A549 (cell line): ENCODE results near the gene CCDC57. TPM values are rescaled to one million over a fixed set of nuclear protein-coding genes. Genes with fewer than 3 reads are reported as not detected.

Experiments used
- ATAC-seq, 2 experiments: fragments of 200-7000 bp in 1 of 2; fragments of >200 bp in 1 of 2; cut with Nextera tagmentation in 1 of 2; cut with Tn5 transposase in 1 of 2; 3 replicates each; pipeline versions ENCODE4 v1.8.0 to v1.9.1; 2018 to 2020; ENCODE audit warnings: mild to moderate bottlenecking in 1 of 2, moderate library complexity in 1 of 2
- CTCF ChIA-PET: fragments of 300-600 bp; sonication (Branson Sonifier 250); formaldehyde crosslinking; extraction: SDS; loops from one replicate; lab custom pipeline; 2021; ENCODE audit warnings: antibody characterized with exemption, inconsistent platforms; lab: Yijun Ruan, JAX
- POLR2A ChIA-PET: fragments of 350-600 bp; formaldehyde crosslinking; extraction: SDS; loops from one replicate; lab custom pipeline; 2021; ENCODE audit warnings: antibody characterized with exemption, inconsistent platforms; lab: Yijun Ruan, JAX
- DNase-seq, 2 experiments: peaks; one replicate each; pipeline versions ENCODE4 v3.0.0 to v3.0.0-alpha.2; 2011 to 2016; ENCODE audit warnings: low read depth in 1 of 2, low spot score in 1 of 2
- FAIRE-seq: peaks from 2 replicates; lab custom pipeline; 2011; peaks lifted over from hg19 to GRCh38; lab: Jason Lieb, UNC
- H3K27ac ChIP-seq, 2 experiments: fragments of >200 bp; sonication (Bioruptor Twin); formaldehyde crosslinking; 3 replicates each; pipeline ENCODE4 v1.5.1; 2016 to 2017
- H3K4me1 ChIP-seq: fragments of >200 bp; sonication (Bioruptor Twin); formaldehyde crosslinking; 3 replicates; pipeline ENCODE4 v1.6.1; 2016
- H3K4me2 ChIP-seq: fragments of >200 bp; sonication (Bioruptor Twin); formaldehyde crosslinking; 3 replicates; pipeline ENCODE4 v1.6.1; 2016
- H3K4me3 ChIP-seq: fragments of >200 bp; sonication (Bioruptor Twin); formaldehyde crosslinking; 3 replicates; pipeline ENCODE4 v1.5.1; 2016
- H3K9me3 ChIP-seq: fragments of >200 bp; sonication (Bioruptor Twin); formaldehyde crosslinking; 3 replicates; pipeline ENCODE4 v1.6.1; 2016
- CBX2 ChIP-seq: fragments of 200-600 bp; sonication (generic); IDR thresholded peaks from 2 replicates; pipeline ENCODE4 v1.6.1; 2016; ENCODE audit warnings: low read depth, mild to moderate bottlenecking, borderline replicate concordance
- CBX8 ChIP-seq: fragments of 200-600 bp; sonication (generic); IDR thresholded peaks from 2 replicates; pipeline ENCODE4 v1.6.1; 2016
- EP300 ChIP-seq, 2 experiments: fragments of >200 bp; sonication (Bioruptor Twin); formaldehyde crosslinking; IDR thresholded peaks; 2 replicates in 1 of 2; 3 replicates in 1 of 2; pipeline ENCODE4 v1.6.1; 2016 to 2017
- ESRRA ChIP-seq: fragments of 150-350 bp; IDR thresholded peaks from 2 replicates; pipeline ENCODE4 v1.6.1; 2014; ENCODE audit warnings: mild to moderate bottlenecking, low read length, borderline replicate concordance
- FOSL2 ChIP-seq, 2 experiments: fragments of 450-650 bp in 1 of 2; fragments of >200 bp in 1 of 2; sonication (Bioruptor Twin) in 1 of 2; formaldehyde crosslinking; IDR thresholded peaks; 2 replicates each; pipeline versions ENCODE4 v1.5.0 to v1.6.1; 2016 to 2020; ENCODE audit warnings: mild to moderate bottlenecking in 1 of 2, moderate library complexity in 1 of 2
- HDAC2 ChIP-seq: fragments of 200-600 bp; sonication (generic); IDR thresholded peaks from 2 replicates; pipeline ENCODE4 v1.6.1; 2016
- HOXA7 ChIP-seq: fragments of 250-450 bp; sonication (Bioruptor Pico); IDR thresholded peaks from 2 replicates; pipeline ENCODE4 v1.5.0; 2020; ENCODE audit warnings: mild to moderate bottlenecking, moderate library complexity
- HOXB5 ChIP-seq: fragments of 250-450 bp; sonication (Bioruptor Pico); IDR thresholded peaks from 2 replicates; pipeline ENCODE4 v1.5.0; 2020; ENCODE audit warnings: mild to moderate bottlenecking, moderate library complexity
- JUNB ChIP-seq: fragments of >200 bp; sonication (Bioruptor Twin); formaldehyde crosslinking; IDR thresholded peaks from 2 replicates; pipeline ENCODE4 v1.6.1; 2016
- KDM1A ChIP-seq: fragments of 200-600 bp; sonication (generic); IDR thresholded peaks from 2 replicates; pipeline ENCODE4 v1.6.1; 2016; ENCODE audit warnings: low read depth, mild to moderate bottlenecking
- KDM5A ChIP-seq: fragments of 200-600 bp; sonication (generic); IDR thresholded peaks from 2 replicates; pipeline ENCODE4 v1.6.1; 2016; ENCODE audit warnings: antibody characterized with exemption, mild to moderate bottlenecking
- MAFK ChIP-seq: fragments of 450-650 bp; IDR thresholded peaks from 2 replicates; pipeline ENCODE4 v1.6.1; 2014; ENCODE audit not compliant: partially characterized antibody
- MAZ ChIP-seq: fragments of 150-350 bp; IDR thresholded peaks from 2 replicates; pipeline ENCODE4 v1.6.1; 2014; ENCODE audit warnings: antibody characterized with exemption, low read depth, low read length, borderline replicate concordance
- NFE2L2 ChIP-seq: fragments of 150-350 bp; conservative IDR thresholded peaks from 2 replicates; pipeline ENCODE4 v1.6.1; 2014; ENCODE audit warnings: low read length
- RFX5 ChIP-seq: fragments of 450-650 bp; IDR thresholded peaks from 2 replicates; pipeline ENCODE4 v1.7.1; 2014; ENCODE audit warnings: antibody characterized with exemption, mild to moderate bottlenecking, moderate library complexity
- RNF2 ChIP-seq: fragments of 200-600 bp; sonication (generic); IDR thresholded peaks from 2 replicates; pipeline ENCODE4 v1.6.1; 2016; ENCODE audit warnings: low read depth, mild to moderate bottlenecking, antibody characterized with exemption, moderate library complexity, borderline replicate concordance
- SMC3 ChIP-seq: fragments of >200 bp; sonication (Bioruptor Twin); formaldehyde crosslinking; IDR thresholded peaks from 3 replicates; pipeline ENCODE4 v1.6.1; 2018; ENCODE audit warnings: inconsistent platforms
- TP53 ChIP-seq: fragments of 250-450 bp; sonication (Bioruptor Pico); IDR thresholded peaks from 2 replicates; pipeline ENCODE4 v1.5.0; 2021; ENCODE audit warnings: mild to moderate bottlenecking, moderate library complexity
- ZFP36 ChIP-seq: fragments of 450-650 bp; IDR thresholded peaks from 2 replicates; pipeline ENCODE4 v1.6.1; 2014; ENCODE audit warnings: borderline replicate concordance; ENCODE audit not compliant: partially characterized antibody
- ZSCAN20 ChIP-seq: fragments of 250-450 bp; sonication (Bioruptor Pico); IDR thresholded peaks from 2 replicates; pipeline ENCODE4 v1.8.0; 2022; ENCODE audit warnings: mild to moderate bottlenecking, moderate library complexity
- WGBS: methylation state at CpG from one replicate; pipeline ENCODE4 v1.1.6; 2017; ENCODE audit errors: missing lambda C conversion rate; 5-methylcytosine and 5-hydroxymethylcytosine counted together
- polyA plus RNA-seq, 4 experiments: library from polyadenylated mRNA; depleted of rRNA in 3 of 4; stranded (reverse); fragments of >200 nt; fragmentation: RNase III in 1 of 4; extraction: RNeasy Plus Mini Kit Qiagen cat#74134 plus additional on column Dnase treatment in 1 of 4; gene quantifications; 2 replicates in 3 of 4; 3 replicates in 1 of 4; pipeline ENCODE4 v1.2.3, GENCODE V29; 2011 to 2017
- TF ChIP-seq, protein P1 (sequence below): IDR thresholded peaks from 2 replicates; pipeline ENCODE4 v1.6.1; 2012
- TF ChIP-seq, protein P2 (sequence below): fragments of >200 bp; sonication (Bioruptor Twin); formaldehyde crosslinking; IDR thresholded peaks from 2 replicates; pipeline ENCODE4 v1.6.1; 2016
- TF ChIP-seq, protein P3 (sequence below): fragments of >200 bp; sonication (Bioruptor Twin); formaldehyde crosslinking; IDR thresholded peaks from 3 replicates; pipeline ENCODE4 v1.6.1; 2016
- TF ChIP-seq, protein P4 (sequence below): fragments of 250-450 bp; sonication (Bioruptor Pico); IDR thresholded peaks from 2 replicates; pipeline ENCODE4 v1.5.0; 2021; ENCODE audit warnings: mild to moderate bottlenecking, moderate library complexity, borderline replicate concordance

Gene CCDC57
- polyA plus RNA-seq, 2 of the 4 experiments (the other 2 are of a cell fraction): 18.2 to 18.5 TPM

DNA sequence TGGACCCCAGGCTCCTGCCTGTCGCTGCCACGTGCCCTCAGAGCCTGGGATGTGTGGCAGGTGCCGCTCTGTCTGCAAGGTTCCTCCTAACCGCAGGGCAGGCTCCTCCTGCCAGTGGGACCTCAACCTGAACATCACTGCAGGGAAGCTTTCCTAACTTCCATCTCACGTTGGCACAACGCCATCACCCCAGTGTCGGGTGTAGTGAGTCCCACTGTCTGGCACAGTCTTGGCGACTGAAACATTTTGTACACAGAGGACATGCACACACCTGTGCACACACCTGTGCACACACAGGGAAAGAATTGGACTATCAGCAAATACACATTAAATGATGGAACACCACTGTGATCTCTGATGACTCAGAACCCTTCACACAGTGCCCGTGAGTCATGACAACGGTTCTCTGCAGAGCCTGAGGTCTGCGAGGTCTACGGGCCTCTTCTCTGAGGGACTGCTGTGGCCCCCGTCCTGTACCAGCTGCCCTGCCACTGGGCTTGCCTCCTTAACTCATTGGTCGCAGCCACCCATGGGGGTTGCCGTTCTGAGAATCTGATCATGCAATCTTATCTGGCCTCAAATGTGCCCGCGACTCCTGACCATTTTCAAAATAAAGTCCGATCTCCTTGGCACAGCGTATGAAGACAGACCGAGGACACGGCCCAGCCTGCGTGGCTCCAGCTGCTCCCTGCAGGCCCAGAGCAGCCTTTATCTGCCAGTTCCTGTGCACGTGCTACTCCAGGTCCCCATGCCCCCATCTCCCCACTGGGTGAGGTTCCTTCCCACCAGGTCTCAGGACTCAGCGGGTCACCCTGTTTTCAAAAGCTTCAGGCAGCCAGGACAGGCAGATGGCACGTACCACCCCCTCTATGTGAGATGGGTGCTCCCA is 7.6 kb downstream of the CCDC57 start:
- H3K4me1 ChIP-seq: peaks cover 24% of the 10 kb centered on the region
- 46% methylated on average over 25 of the region's 25 CpGs for whole genome bisulfite sequencing
- H3K4me2 ChIP-seq: peak overlapping the region; percentile 69
- no peak for FAIRE-seq
- DNase-seq: peak; percentile 68 to 70
- TF ChIP-seq ESRRA (no peak), ZSCAN20 (CRISPR knock-in tag) (no peak), JUNB (peak; percentile 43; the same call in 1 of the 2 replicates), KDM1A (peak; percentile 54; the same call in 1 of the 2 replicates), MAFK (peak; percentile 49), FOSL2 (IDR thresholded peaks at IDR 0.05) (peak; percentile 71), FOSL2 (CRISPR knock-in tag; IDR thresholded peaks at IDR 0.05) (peak; percentile 95)
- TF ChIP-seq, protein P1, sequence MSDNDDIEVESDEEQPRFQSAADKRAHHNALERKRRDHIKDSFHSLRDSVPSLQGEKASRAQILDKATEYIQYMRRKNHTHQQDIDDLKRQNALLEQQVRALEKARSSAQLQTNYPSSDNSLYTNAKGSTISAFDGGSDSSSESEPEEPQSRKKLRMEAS: peak; percentile 63
- ChIA-PET POLR2A (interaction anchor here (0.6 to 1.4 kb wide), 9 partner anchors 7 to 174 kb away, joined by 3 to 5 read pairs (median 3); partner anchors contain the start of genes DCXR, FASN, RAC3 and SLC16A3), CTCF (interaction anchor here (0.9 to 3.8 kb wide), 24 partner anchors 10 to 215 kb away, joined by 3 to 50 read pairs (median 8); partner anchors contain the start of gene SLC16A3)
- peak; percentile 89 to 92 for ATAC-seq
- no peak overlapping the region for H3K4me3 ChIP-seq
- H3K27ac ChIP-seq: peak overlapping the region; percentile 84 to 86; a peak in 5 of 6 replicates
- no peaks in the 10 kb centered on the region for H3K9me3 ChIP-seq

DNA sequence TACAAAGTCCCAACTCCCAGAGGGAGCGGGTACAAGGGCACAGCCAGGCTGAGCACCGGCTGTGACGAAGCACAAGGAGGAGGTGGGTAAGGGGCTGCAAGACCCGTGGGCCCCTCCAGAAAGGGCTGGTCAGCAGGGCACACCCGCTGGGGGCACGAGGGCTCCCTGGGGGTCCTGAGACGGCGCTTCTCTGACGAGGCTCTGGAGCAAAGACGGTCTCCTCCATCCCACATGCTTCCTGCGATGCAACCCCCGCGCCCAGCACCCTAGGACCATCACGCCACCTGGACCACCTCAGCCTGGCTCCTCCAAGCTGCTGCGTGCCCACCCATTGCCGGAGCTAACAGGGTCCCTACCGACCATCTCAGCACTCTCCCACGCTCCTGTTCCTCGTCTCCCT is 8.7 kb downstream of the CCDC57 start:
- POLR2A ChIA-PET: no interaction called here
- H3K9me3 ChIP-seq: no peaks in the 10 kb centered on the region
- FAIRE-seq (no peak), ATAC-seq (no peak)
- H3K4me1 ChIP-seq: peaks cover 24% of the 10 kb centered on the region
- no peak for TF ChIP-seq CBX2
- TF ChIP-seq FOSL2 (IDR thresholded peaks at IDR 0.05): no peak
- no peak for TF ChIP-seq FOSL2 (CRISPR knock-in tag; IDR thresholded peaks at IDR 0.05)
- no peak for TF ChIP-seq MAZ
- TF ChIP-seq, protein P2, sequence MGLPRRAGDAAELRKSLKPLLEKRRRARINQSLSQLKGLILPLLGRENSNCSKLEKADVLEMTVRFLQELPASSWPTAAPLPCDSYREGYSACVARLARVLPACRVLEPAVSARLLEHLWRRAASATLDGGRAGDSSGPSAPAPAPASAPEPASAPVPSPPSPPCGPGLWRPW: no peak
- TF ChIP-seq HOXB5 (CRISPR knock-in tag): no peak
- no peak for TF ChIP-seq HDAC2
- no peak for TF ChIP-seq KDM5A
- TF ChIP-seq EP300 (IDR thresholded peaks at IDR 0.05): no peak
- TF ChIP-seq, all 56 proteins: peak for 0
- CTCF ChIA-PET: interaction anchor here (0.8 to 4.1 kb wide), 10 partner anchors 10 to 210 kb away, joined by 3 to 50 read pairs (median 14); partner anchors contain the start of genes RAC3 and SLC16A3
- no peak for DNase-seq
- H3K27ac ChIP-seq: no peak overlapping the region; a peak in 1 of 6 replicates
- no peak overlapping the region for H3K4me3 ChIP-seq
- H3K4me2 ChIP-seq: no peak overlapping the region
- WGBS: 89% methylated on average over 19 of the region's 19 CpGs

DNA sequence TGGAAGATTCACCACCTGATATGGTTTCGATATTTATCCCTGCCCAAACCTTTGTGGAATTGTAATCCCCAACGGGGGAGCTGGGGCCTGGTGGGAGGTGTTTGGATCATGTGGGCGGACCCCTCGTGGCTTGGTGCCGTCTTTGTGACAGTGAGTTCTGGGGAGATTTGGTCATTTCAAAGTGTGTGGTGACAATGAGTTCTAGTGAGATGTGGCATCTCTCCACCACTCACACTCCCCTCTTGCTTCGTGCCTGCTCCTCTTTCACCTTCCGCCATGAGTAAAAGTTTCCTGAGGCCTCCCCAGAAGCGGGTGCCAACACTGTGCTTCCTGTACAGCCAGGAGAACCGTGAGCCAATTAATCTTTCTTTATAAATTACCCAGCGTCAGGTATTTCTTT is 9.7 kb downstream of the CCDC57 start:
- FAIRE-seq (no peak), DNase-seq (no peak), ATAC-seq (no peak)
- Histone ChIP-seq H3K9me3 (no peaks in the 10 kb centered on the region), H3K27ac (no peak overlapping the region), H3K4me3 (no peak overlapping the region), H3K4me1 (peaks cover 24% of the 10 kb centered on the region), H3K4me2 (no peak overlapping the region)
- ChIA-PET POLR2A (no interaction called here), CTCF (interaction anchor here (1.0 to 4.1 kb wide), 6 partner anchors 33 to 211 kb away, joined by 4 to 19 read pairs (median 6); partner anchors contain the start of gene RAC3)
- 83% methylated on average over 10 of the region's 10 CpGs for WGBS
- TF ChIP-seq, protein P3, sequence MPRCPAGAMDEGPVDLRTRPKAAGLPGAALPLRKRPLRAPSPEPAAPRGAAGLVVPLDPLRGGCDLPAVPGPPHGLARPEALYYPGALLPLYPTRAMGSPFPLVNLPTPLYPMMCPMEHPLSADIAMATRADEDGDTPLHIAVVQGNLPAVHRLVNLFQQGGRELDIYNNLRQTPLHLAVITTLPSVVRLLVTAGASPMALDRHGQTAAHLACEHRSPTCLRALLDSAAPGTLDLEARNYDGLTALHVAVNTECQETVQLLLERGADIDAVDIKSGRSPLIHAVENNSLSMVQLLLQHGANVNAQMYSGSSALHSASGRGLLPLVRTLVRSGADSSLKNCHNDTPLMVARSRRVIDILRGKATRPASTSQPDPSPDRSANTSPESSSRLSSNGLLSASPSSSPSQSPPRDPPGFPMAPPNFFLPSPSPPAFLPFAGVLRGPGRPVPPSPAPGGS: no peak
- TF ChIP-seq, protein P4, sequence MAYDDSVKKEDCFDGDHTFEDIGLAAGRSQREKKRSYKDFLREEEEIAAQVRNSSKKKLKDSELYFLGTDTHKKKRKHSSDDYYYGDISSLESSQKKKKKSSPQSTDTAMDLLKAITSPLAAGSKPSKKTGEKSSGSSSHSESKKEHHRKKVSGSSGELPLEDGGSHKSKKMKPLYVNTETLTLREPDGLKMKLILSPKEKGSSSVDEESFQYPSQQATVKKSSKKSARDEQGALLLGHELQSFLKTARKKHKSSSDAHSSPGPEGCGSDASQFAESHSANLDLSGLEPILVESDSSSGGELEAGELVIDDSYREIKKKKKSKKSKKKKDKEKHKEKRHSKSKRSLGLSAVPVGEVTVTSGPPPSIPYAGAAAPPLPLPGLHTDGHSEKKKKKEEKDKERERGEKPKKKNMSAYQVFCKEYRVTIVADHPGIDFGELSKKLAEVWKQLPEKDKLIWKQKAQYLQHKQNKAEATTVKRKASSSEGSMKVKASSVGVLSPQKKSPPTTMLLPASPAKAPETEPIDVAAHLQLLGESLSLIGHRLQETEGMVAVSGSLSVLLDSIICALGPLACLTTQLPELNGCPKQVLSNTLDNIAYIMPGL (CRISPR knock-in tag): no peak
- TF ChIP-seq SMC3 (no peak), KDM5A (no peak), HOXA7 (no peak), TP53 (no peak), CBX8 (no peak), RNF2 (no peak), ZFP36 (no peak), ESRRA (no peak), NFE2L2 (no peak), RFX5 (no peak)
